ENCODE measurements around the gene SYNE1.
"Not testable (repeated sequence)": the region's sequence is repeated elsewhere in the genome, so short reads cannot be mapped to it uniquely, and the experiment has no call there.

SYNE1 gene

GRCh38 chr6:152426276-152426675, 210.9 kb downstream of the SYNE1 start:
- H3K27me3 Mint-ChIP-seq: peaks cover 14% of the 10 kb centered on the region

GRCh38 chr6:152423216-152424103, 213.7 kb downstream of the SYNE1 start:
- no peak for DNase-seq (ENCODE audit: low spot score in 2 of 2)
- Mint-ChIP-seq H3K27me3 (peaks cover 10% of the 10 kb centered on the region), H3K36me3 (no peaks in the 10 kb centered on the region), H3K27ac (no peak overlapping the region), H3K4me3 (no peak overlapping the region), H3K9me3 (peaks cover 2% of the 10 kb centered on the region), H3K4me1 (no peaks in the 10 kb centered on the region)
- ATAC-seq (ENCODE audit: low read depth): no peak

More at GRCh38 chr6:152426276-152426675, 210.9 kb downstream of the SYNE1 start:
- Mint-ChIP-seq H3K4me3 (no peak overlapping the region), H3K36me3 (no peaks in the 10 kb centered on the region), H3K4me1 (no peaks in the 10 kb centered on the region), H3K27ac (no peak overlapping the region), H3K9me3 (no peaks in the 10 kb centered on the region)
- DNase-seq (ENCODE audit: low spot score in 2 of 2): no peak
- no peak for ATAC-seq (ENCODE audit: low read depth)

GRCh38 chr6:152421496-152421895, 215.7 kb downstream of the SYNE1 start:
- not testable (repeated sequence) for DNase-seq (ENCODE audit: low spot score in 2 of 2); H3K4me1 Mint-ChIP-seq; H3K4me3 Mint-ChIP-seq; H3K9me3 Mint-ChIP-seq; H3K27ac Mint-ChIP-seq; H3K36me3 Mint-ChIP-seq; ATAC-seq (ENCODE audit: low read depth)
- H3K27me3 Mint-ChIP-seq: peaks cover 11% of the 10 kb centered on the region

GRCh38 chr6:152420696-152421095, 216.5 kb downstream of the SYNE1 start:
- no peak overlapping the region for H3K4me3 Mint-ChIP-seq
- DNase-seq (ENCODE audit: low spot score in 2 of 2) (no peak), ATAC-seq (ENCODE audit: low read depth) (no peak)
- no peak overlapping the region for H3K27ac Mint-ChIP-seq
- H3K9me3 Mint-ChIP-seq: peaks cover 2% of the 10 kb centered on the region
- peaks cover 11% of the 10 kb centered on the region for H3K27me3 Mint-ChIP-seq
- H3K36me3 Mint-ChIP-seq: no peaks in the 10 kb centered on the region
- H3K4me1 Mint-ChIP-seq: no peaks in the 10 kb centered on the region

- no peak overlapping the region for H3K27ac Mint-ChIP-seq
- ATAC-seq (ENCODE audit: low read depth) (no peak), DNase-seq (ENCODE audit: low spot score in 2 of 2) (no peak)
- H3K9me3 Mint-ChIP-seq: peaks cover 2% of the 10 kb centered on the region
- H3K4me1 Mint-ChIP-seq: no peaks in the 10 kb centered on the region
- H3K27me3 Mint-ChIP-seq: peaks cover 5% of the 10 kb centered on the region
- H3K4me3 Mint-ChIP-seq: no peak overlapping the region
- H3K36me3 Mint-ChIP-seq: no peaks in the 10 kb centered on the region
These were observed 218.6 kb downstream of the SYNE1 start for GRCh38 chr6:152418551-152418950.

- Mint-ChIP-seq H3K9me3 (peaks cover 2% of the 10 kb centered on the region), H3K4me1 (no peaks in the 10 kb centered on the region), H3K36me3 (no peaks in the 10 kb centered on the region), H3K27ac (no peak overlapping the region), H3K4me3 (no peak overlapping the region), H3K27me3 (peaks cover 4% of the 10 kb centered on the region)
- DNase-seq (ENCODE audit: low spot score in 2 of 2): no peak
- no peak for ATAC-seq (ENCODE audit: low read depth)
These were observed 220.5 kb downstream of the SYNE1 start for GRCh38 chr6:152416652-152417051.

GRCh38 chr6:152404936-152405595, 232.1 kb downstream of the SYNE1 start:
- Mint-ChIP-seq H3K9me3 (no peaks in the 10 kb centered on the region), H3K27ac (no peak overlapping the region), H3K4me3 (no peak overlapping the region), H3K4me1 (no peaks in the 10 kb centered on the region), H3K27me3 (peaks cover 3% of the 10 kb centered on the region), H3K36me3 (no peaks in the 10 kb centered on the region)
- ATAC-seq (ENCODE audit: low read depth): no peak
- no peak for DNase-seq (ENCODE audit: low spot score in 2 of 2)

GRCh38 chr6:152404086-152404857, 232.9 kb downstream of the SYNE1 start:
- no peak overlapping the region for H3K27ac Mint-ChIP-seq
- no peaks in the 10 kb centered on the region for H3K4me1 Mint-ChIP-seq
- peaks cover 3% of the 10 kb centered on the region for H3K27me3 Mint-ChIP-seq
- H3K9me3 Mint-ChIP-seq: no peaks in the 10 kb centered on the region
- no peak overlapping the region for H3K4me3 Mint-ChIP-seq
- DNase-seq (ENCODE audit: low spot score in 2 of 2): no peak
- no peak for ATAC-seq (ENCODE audit: low read depth)
- no peaks in the 10 kb centered on the region for H3K36me3 Mint-ChIP-seq

GRCh38 chr6:152402791-152403190, 234.4 kb downstream of the SYNE1 start:
- ATAC-seq (ENCODE audit: low read depth): no peak
- no peak for DNase-seq (ENCODE audit: low spot score in 2 of 2)
- no peaks in the 10 kb centered on the region for H3K4me1 Mint-ChIP-seq
- no peaks in the 10 kb centered on the region for H3K36me3 Mint-ChIP-seq
- no peak overlapping the region for H3K27ac Mint-ChIP-seq
- H3K4me3 Mint-ChIP-seq: no peak overlapping the region
- no peaks in the 10 kb centered on the region for H3K9me3 Mint-ChIP-seq
- peaks cover 3% of the 10 kb centered on the region for H3K27me3 Mint-ChIP-seq

- no peak overlapping the region for H3K4me3 Mint-ChIP-seq
- H3K27ac Mint-ChIP-seq: no peak overlapping the region
- H3K9me3 Mint-ChIP-seq: no peaks in the 10 kb centered on the region
- DNase-seq (ENCODE audit: low spot score in 2 of 2): no peak
- ATAC-seq (ENCODE audit: low read depth): no peak
- H3K36me3 Mint-ChIP-seq: no peaks in the 10 kb centered on the region
- peaks cover 2% of the 10 kb centered on the region for H3K27me3 Mint-ChIP-seq
- H3K4me1 Mint-ChIP-seq: no peaks in the 10 kb centered on the region
These were observed 235.2 kb downstream of the SYNE1 start for GRCh38 chr6:152401978-152402377.

GRCh38 chr6:152399399-152399798, 237.8 kb downstream of the SYNE1 start:
- Mint-ChIP-seq H3K9me3 (no peaks in the 10 kb centered on the region), H3K27ac (no peak overlapping the region), H3K36me3 (no peaks in the 10 kb centered on the region), H3K4me1 (no peaks in the 10 kb centered on the region), H3K4me3 (no peak overlapping the region), H3K27me3 (peaks cover 5% of the 10 kb centered on the region)
- DNase-seq (ENCODE audit: low spot score in 2 of 2): no peak
- ATAC-seq (ENCODE audit: low read depth): no peak

GRCh38 chr6:152398993-152399392, 238.2 kb downstream of the SYNE1 start:
- no peak overlapping the region for H3K4me3 Mint-ChIP-seq
- no peaks in the 10 kb centered on the region for H3K36me3 Mint-ChIP-seq
- ATAC-seq (ENCODE audit: low read depth) (no peak), DNase-seq (ENCODE audit: low spot score in 2 of 2) (no peak)
- H3K9me3 Mint-ChIP-seq: no peaks in the 10 kb centered on the region
- no peaks in the 10 kb centered on the region for H3K4me1 Mint-ChIP-seq
- H3K27ac Mint-ChIP-seq: no peak overlapping the region
- peaks cover 5% of the 10 kb centered on the region for H3K27me3 Mint-ChIP-seq

GRCh38 chr6:152398316-152398715, 238.8 kb downstream of the SYNE1 start:
- ATAC-seq (ENCODE audit: low read depth) (no peak), DNase-seq (ENCODE audit: low spot score in 2 of 2) (no peak)
- Mint-ChIP-seq H3K36me3 (no peaks in the 10 kb centered on the region), H3K4me1 (no peaks in the 10 kb centered on the region), H3K27me3 (peaks cover 5% of the 10 kb centered on the region), H3K9me3 (no peaks in the 10 kb centered on the region), H3K27ac (no peak overlapping the region), H3K4me3 (no peak overlapping the region)

GRCh38 chr6:152394303-152394702, 242.9 kb downstream of the SYNE1 start:
- Mint-ChIP-seq H3K27ac (no peak overlapping the region), H3K27me3 (peaks cover 3% of the 10 kb centered on the region), H3K36me3 (no peaks in the 10 kb centered on the region), H3K9me3 (no peaks in the 10 kb centered on the region), H3K4me3 (no peak overlapping the region), H3K4me1 (no peaks in the 10 kb centered on the region)
- DNase-seq (ENCODE audit: low spot score in 2 of 2): no peak
- ATAC-seq (ENCODE audit: low read depth): no peak

Measured in memory B cell (primary cell).